HepG2 (cell line): ENCODE results near the gene SLC7A4. TPM values are rescaled to one million over a fixed set of nuclear protein-coding genes. Genes with fewer than 3 reads are reported as not detected.

Source experiments
- ATAC-seq: fragments of 200-7000 bp; cut with Tn5 transposase; 3 replicates; pipeline ENCODE4 v1.9.1; 2020; ENCODE audit warnings: mild to moderate bottlenecking, moderate library complexity
- BruUV-seq: library from RNA; stranded (reverse); fragments of 400-500 nt; replicated peaks from 2 replicates; lab custom pipeline; 2021; lab: Mats Ljungman, UMichigan
- CTCF ChIA-PET: fragments of 300-600 bp; formaldehyde crosslinking; extraction: SDS; loops from one replicate; lab custom pipeline; 2021; ENCODE audit warnings: low total read pairs, inconsistent platforms, low intra/inter-chr PET ratio; lab: Yijun Ruan, JAX
- POLR2A ChIA-PET: fragments of 350-600 bp; sonication (Branson Sonifier 250); formaldehyde crosslinking; loops from one replicate; lab custom pipeline; 2020; ENCODE audit warnings: antibody characterized with exemption, inconsistent platforms; lab: Yijun Ruan, JAX
- DNase-seq: peaks from one replicate; pipeline ENCODE4 v3.0.0-alpha.2; 2015; ENCODE audit warnings: low spot score
- FAIRE-seq: peaks from 3 replicates; lab custom pipeline; 2011; peaks lifted over from hg19 to GRCh38; lab: Jason Lieb, UNC
- H2AFZ ChIP-seq: one replicate; pipeline ENCODE4 v1.6.1; 2011; ENCODE audit warnings: low read length, inconsistent platforms
- H3K27ac ChIP-seq: fragments of 300-600 bp; 3 replicates; pipeline ENCODE4 v1.8.0; 2011; ENCODE audit warnings: mixed run types, mild to moderate bottlenecking, mixed read lengths, low read length, inconsistent platforms; ENCODE audit not compliant: insufficient read depth; ENCODE audit errors: extremely low read length
- H3K27me3 ChIP-seq, 2 experiments: fragments of 200-600 bp in 1 of 2; 2 replicates in 1 of 2; 3 replicates in 1 of 2; pipeline versions ENCODE4 v1.6.0 to v1.8.0; 2011; ENCODE audit warnings: low read length in 2 of 2, mild to moderate bottlenecking in 2 of 2, moderate library complexity in 2 of 2, inconsistent platforms in 1 of 2; ENCODE audit not compliant: insufficient read depth in 2 of 2, control insufficient read depth in 1 of 2
- H3K36me3 ChIP-seq, 2 experiments: fragments of 200-600 bp in 1 of 2; replicated peaks in 1 of 2; 2 replicates in 1 of 2; 3 replicates in 1 of 2; pipeline versions ENCODE4 v1.5.1 to v1.8.0; 2011; ENCODE audit warnings: low read length in 2 of 2, inconsistent platforms in 1 of 2; ENCODE audit not compliant: insufficient read depth in 2 of 2, control insufficient read depth in 1 of 2
- H3K4me1 ChIP-seq: 2 replicates; pipeline ENCODE4 v1.5.1; 2012; ENCODE audit warnings: low read length, inconsistent platforms; ENCODE audit not compliant: insufficient read depth
- H3K4me2 ChIP-seq: 2 replicates; pipeline ENCODE4 v1.6.0; 2011; ENCODE audit warnings: low read depth, low read length, inconsistent platforms
- H3K4me3 ChIP-seq, 3 experiments: fragments of 200-600 bp in 1 of 3; sonication (generic), shearing (Covaris generic) in 1 of 3; replicated peaks in 1 of 3; 2 replicates each; pipeline ENCODE4 v1.5.1; 2011 to 2016; ENCODE audit warnings: low read length in 3 of 3, inconsistent platforms in 2 of 3, low read depth in 2 of 3, mild to moderate bottlenecking in 2 of 3, control low read depth in 1 of 3, mixed read lengths in 1 of 3; ENCODE audit not compliant: insufficient read depth in 1 of 3
- H3K79me2 ChIP-seq: one replicate; pipeline ENCODE4 v1.6.1; 2011; ENCODE audit warnings: low read length, inconsistent platforms; ENCODE audit not compliant: insufficient read depth
- H3K9ac ChIP-seq: 2 replicates; pipeline ENCODE4 v1.6.0; 2011; ENCODE audit warnings: mild to moderate bottlenecking, low read depth, low read length, inconsistent platforms; ENCODE audit not compliant: insufficient read depth
- H3K9me3 ChIP-seq: 2 replicates; pipeline ENCODE4 v1.5.1; 2012; ENCODE audit warnings: mild to moderate bottlenecking, low read length
- H4K20me1 ChIP-seq: 2 replicates; pipeline ENCODE4 v1.6.0; 2011; ENCODE audit warnings: inconsistent platforms, mild to moderate bottlenecking, low read length, moderate library complexity; ENCODE audit not compliant: insufficient read depth
- ETV6 ChIP-seq: sonication (generic); formaldehyde crosslinking; conservative IDR thresholded peaks from 2 replicates; pipeline ENCODE4 v1.4.0; 2020; ENCODE audit warnings: missing genetic modification reagents
- HOXA3 ChIP-seq: sonication (generic); formaldehyde crosslinking; IDR thresholded peaks from 2 replicates; pipeline ENCODE4 v1.5.0; 2020; ENCODE audit warnings: missing genetic modification reagents
- POLR2AphosphoS2 ChIP-seq: IDR thresholded peaks from 2 replicates; pipeline ENCODE4 v1.6.1; 2011; ENCODE audit warnings: low read depth, low read length, improper control_type of control experiment
- SIN3B ChIP-seq: fragments of 150-350 bp; IDR thresholded peaks from 2 replicates; pipeline ENCODE4 v1.6.1; 2014; ENCODE audit warnings: low read length
- SP4 ChIP-seq: sonication (generic); formaldehyde crosslinking; IDR thresholded peaks from 2 replicates; pipeline ENCODE4 v1.8.1; 2023; ENCODE audit warnings: mild to moderate bottlenecking, missing genetic modification reagents
- THYN1 ChIP-seq: sonication (generic); formaldehyde crosslinking; IDR thresholded peaks from 2 replicates; pipeline ENCODE4 v1.8.1; 2023; ENCODE audit warnings: low read depth, mild to moderate bottlenecking, moderate library complexity, missing genetic modification reagents, borderline replicate concordance
- UBTF ChIP-seq: sonication (generic); formaldehyde crosslinking; IDR thresholded peaks from 2 replicates; pipeline ENCODE4 v1.4.0; 2020; ENCODE audit warnings: mild to moderate bottlenecking, missing genetic modification reagents
- ZBTB3 ChIP-seq: sonication (generic); formaldehyde crosslinking; IDR thresholded peaks from 2 replicates; pipeline ENCODE4 v1.4.0; 2020; ENCODE audit warnings: low read depth, mild to moderate bottlenecking, moderate library complexity, missing genetic modification reagents, borderline replicate concordance
- ZNF337 ChIP-seq: sonication (generic); formaldehyde crosslinking; IDR thresholded peaks from 2 replicates; pipeline ENCODE4 v1.5.1; 2020; ENCODE audit warnings: missing genetic modification reagents, low read depth, mild to moderate bottlenecking, borderline replicate concordance
- ZNF354B ChIP-seq: sonication (generic); formaldehyde crosslinking; IDR thresholded peaks from 2 replicates; pipeline ENCODE4 v1.8.0; 2022; ENCODE audit warnings: mild to moderate bottlenecking, missing genetic modification reagents
- ZNF44 ChIP-seq: sonication (generic); formaldehyde crosslinking; IDR thresholded peaks from 2 replicates; pipeline ENCODE4 v1.5.1; 2020; ENCODE audit warnings: mild to moderate bottlenecking, missing genetic modification reagents
- ZNF780A ChIP-seq: sonication (generic); formaldehyde crosslinking; IDR thresholded peaks from 2 replicates; pipeline ENCODE4 v1.8.0; 2022; ENCODE audit warnings: mild to moderate bottlenecking, missing genetic modification reagents, moderate library complexity
- ZNF788 ChIP-seq: sonication (generic); formaldehyde crosslinking; IDR thresholded peaks from 2 replicates; pipeline ENCODE4 v1.5.0; 2020; ENCODE audit warnings: mild to moderate bottlenecking, missing genetic modification reagents, borderline replicate concordance
- WGBS: methylation state at CpG from one replicate; pipeline ENCODE4 v1.1.6; 2017; ENCODE audit warnings: low lambda C conversion rate; 5-methylcytosine and 5-hydroxymethylcytosine counted together
- in situ Hi-C: cut with HindIII; loops from 2 replicates; pipeline ENCODE4 v1.10.0; 2017; ENCODE audit warnings: low pct_unique_long_range_greater_than_20kb; ENCODE audit not compliant: extremely low pct_ligation_motif_present
- intact Hi-C: fragments of 100-400 bp; cut with micrococcal nuclease; formaldehyde crosslinking; loops from one replicate; pipeline ENCODE4 v1.10.0; 2022; ENCODE audit not compliant: unreplicated experiment
- polyA plus RNA-seq, 8 experiments: library from polyadenylated mRNA; depleted of rRNA in 3 of 8; stranded (reverse) in 7 of 8; unstranded in 1 of 8; fragments of >200 nt; fragmentation: Illumina TruSeq in 4 of 8; extraction: Trizol in 4 of 8; gene quantifications; 2 replicates each; pipeline versions ENCODE4 v1.2.1 to v1.2.3, GENCODE V29; 2011 to 2016; ENCODE audit warnings: low read depth in 4 of 8, missing spikeins in 1 of 8, mixed read lengths in 1 of 8; ENCODE audit not compliant: insufficient read depth in 1 of 8
- total RNA-seq, 5 experiments: library from RNA; depleted of rRNA; stranded (reverse); fragments of >200 nt; fragmentation: Illumina TruSeq; extraction: Trizol; gene quantifications; 2 replicates each; pipeline ENCODE4 v1.2.3, GENCODE V29; 2016; ENCODE audit warnings: low read depth in 1 of 5
- TF ChIP-seq, protein P1 (sequence below), 2 experiments: sonication (generic) in 1 of 2; formaldehyde crosslinking in 1 of 2; IDR thresholded peaks; 2 replicates each; pipeline versions ENCODE4 v1.5.1 to v1.6.1; 2011 to 2020; ENCODE audit warnings: borderline replicate concordance in 1 of 2, low read depth in 1 of 2, low read length in 1 of 2, mild to moderate bottlenecking in 1 of 2, missing genetic modification reagents in 1 of 2, moderate library complexity in 1 of 2
- TF ChIP-seq, protein P2 (sequence below): sonication (generic); formaldehyde crosslinking; IDR thresholded peaks from 2 replicates; pipeline ENCODE4; 2020; ENCODE audit warnings: missing genetic modification reagents, mild to moderate bottlenecking, borderline replicate concordance

Gene SLC7A4
- total and polyA plus RNA-seq, 2 of the 13 experiments (the other 11 are each of a cell fraction or from before 2014, with no cell fraction given) = not detected

DNA sequence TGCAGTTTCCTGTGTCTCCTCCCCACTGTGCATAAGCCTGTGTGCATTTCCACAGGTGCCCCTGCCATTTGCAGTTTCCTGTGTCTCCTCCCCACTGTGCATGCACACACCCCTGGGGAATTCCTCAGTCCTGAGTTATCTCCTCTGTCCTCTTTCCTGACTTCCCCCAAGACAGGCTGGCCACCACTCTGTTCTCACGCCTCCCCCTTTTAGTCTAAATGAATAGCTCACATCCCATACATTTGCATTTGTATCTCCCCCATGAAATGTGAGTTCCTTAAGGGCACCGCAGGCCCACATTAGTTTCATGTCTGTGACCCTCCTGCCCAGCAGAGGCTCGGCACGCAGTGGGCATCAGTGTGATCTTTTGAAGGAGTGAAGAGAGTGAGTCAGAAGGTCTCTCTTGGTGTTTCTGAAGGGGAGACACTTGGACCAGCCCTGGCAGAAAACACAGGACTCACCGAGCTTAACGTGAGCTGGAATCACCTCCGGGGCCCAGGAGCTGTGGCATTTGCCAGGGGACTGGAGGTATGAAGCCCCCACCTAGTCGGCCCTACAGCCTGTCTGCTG is 19.6 kb upstream of the SLC7A4 start:
- no peaks in the 10 kb centered on the region for H3K9me3 ChIP-seq
- intact Hi-C loops (no loop called here), in situ Hi-C loops (no loop called here)
- CTCF ChIA-PET = no interaction called here
- H4K20me1 ChIP-seq = no peaks in the 10 kb centered on the region
- ATAC-seq (no peak), FAIRE-seq (no peak), DNase-seq (no peak)
- POLR2A ChIA-PET = no interaction called here
- TF ChIP-seq HOXA3 (CRISPR knock-in tag) (no peak), POLR2AphosphoS2 (no peak), ZBTB3 (CRISPR knock-in tag) (no peak), UBTF (no peak), ZNF354B (CRISPR knock-in tag) (no peak), ZNF788 (CRISPR knock-in tag) (no peak), ETV6 (CRISPR knock-in tag) (no peak), THYN1 (CRISPR knock-in tag) (no peak), ZNF44 (no peak), SIN3B (no peak), ZNF780A (CRISPR knock-in tag) (no peak), SP4 (no peak), ZNF337 (CRISPR knock-in tag) (no peak)
- TF ChIP-seq, protein P1, sequence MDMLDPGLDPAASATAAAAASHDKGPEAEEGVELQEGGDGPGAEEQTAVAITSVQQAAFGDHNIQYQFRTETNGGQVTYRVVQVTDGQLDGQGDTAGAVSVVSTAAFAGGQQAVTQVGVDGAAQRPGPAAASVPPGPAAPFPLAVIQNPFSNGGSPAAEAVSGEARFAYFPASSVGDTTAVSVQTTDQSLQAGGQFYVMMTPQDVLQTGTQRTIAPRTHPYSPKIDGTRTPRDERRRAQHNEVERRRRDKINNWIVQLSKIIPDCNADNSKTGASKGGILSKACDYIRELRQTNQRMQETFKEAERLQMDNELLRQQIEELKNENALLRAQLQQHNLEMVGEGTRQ (IDR thresholded peaks at IDR 0.05; ENCODE audit: low read depth, low read length) = no peak
- TF ChIP-seq, protein P1 (CRISPR knock-in tag; IDR thresholded peaks at IDR 0.05; ENCODE audit: borderline replicate concordance) = no peak
- TF ChIP-seq, protein P2, sequence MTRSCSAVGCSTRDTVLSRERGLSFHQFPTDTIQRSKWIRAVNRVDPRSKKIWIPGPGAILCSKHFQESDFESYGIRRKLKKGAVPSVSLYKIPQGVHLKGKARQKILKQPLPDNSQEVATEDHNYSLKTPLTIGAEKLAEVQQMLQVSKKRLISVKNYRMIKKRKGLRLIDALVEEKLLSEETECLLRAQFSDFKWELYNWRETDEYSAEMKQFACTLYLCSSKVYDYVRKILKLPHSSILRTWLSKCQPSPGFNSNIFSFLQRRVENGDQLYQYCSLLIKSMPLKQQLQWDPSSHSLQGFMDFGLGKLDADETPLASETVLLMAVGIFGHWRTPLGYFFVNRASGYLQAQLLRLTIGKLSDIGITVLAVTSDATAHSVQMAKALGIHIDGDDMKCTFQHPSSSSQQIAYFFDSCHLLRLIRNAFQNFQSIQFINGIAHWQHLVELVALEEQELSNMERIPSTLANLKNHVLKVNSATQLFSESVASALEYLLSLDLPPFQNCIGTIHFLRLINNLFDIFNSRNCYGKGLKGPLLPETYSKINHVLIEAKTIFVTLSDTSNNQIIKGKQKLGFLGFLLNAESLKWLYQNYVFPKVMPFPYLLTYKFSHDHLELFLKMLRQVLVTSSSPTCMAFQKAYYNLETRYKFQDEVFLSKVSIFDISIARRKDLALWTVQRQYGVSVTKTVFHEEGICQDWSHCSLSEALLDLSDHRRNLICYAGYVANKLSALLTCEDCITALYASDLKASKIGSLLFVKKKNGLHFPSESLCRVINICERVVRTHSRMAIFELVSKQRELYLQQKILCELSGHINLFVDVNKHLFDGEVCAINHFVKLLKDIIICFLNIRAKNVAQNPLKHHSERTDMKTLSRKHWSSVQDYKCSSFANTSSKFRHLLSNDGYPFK (CRISPR knock-in tag) = no peak
- H3K27me3 ChIP-seq = peaks cover 8 to 63% of the 10 kb centered on the region in 2 experiments; a peak in 4 of 5 replicates
- H3K36me3 ChIP-seq = no peaks in the 10 kb centered on the region
- BruUV-seq = no TSS peak
- no peak overlapping the region for H3K9ac ChIP-seq
- no peaks in the 10 kb centered on the region for H3K79me2 ChIP-seq
- WGBS = 13% methylated on average over 7 of the region's 8 CpGs
- no peak overlapping the region for H3K27ac ChIP-seq
- H3K4me3 ChIP-seq = no peak overlapping the region
- H2AFZ ChIP-seq = no peak overlapping the region
- no peak overlapping the region for H3K4me2 ChIP-seq
- no peaks in the 10 kb centered on the region for H3K4me1 ChIP-seq
